ENCODE results near the gene RPS6KA1.

RPS6KA1 gene

DNA sequence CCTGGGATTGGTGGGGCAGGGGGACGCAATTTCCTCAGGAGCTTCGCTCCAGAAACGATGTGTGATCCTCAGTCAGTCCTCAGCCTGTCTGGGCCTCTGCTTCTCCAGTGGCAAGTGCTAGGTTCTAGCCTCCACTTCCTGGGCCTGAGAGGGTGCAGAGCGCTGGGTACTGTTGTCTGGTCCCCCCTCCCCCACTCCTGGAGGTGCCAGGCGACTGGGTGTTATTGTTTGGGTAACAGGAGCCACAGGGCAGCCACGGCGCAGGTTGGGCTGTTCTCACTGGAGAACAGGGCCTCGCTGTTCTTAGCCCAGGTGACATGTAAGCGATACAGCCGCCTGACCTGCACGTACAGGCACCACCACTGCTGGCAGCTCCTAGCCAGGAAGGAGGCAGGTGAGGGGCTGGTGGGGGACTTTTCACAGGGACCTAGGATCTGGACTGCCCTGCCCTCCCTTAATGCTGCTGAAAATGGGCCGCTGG is 2.1 kb downstream of the RPS6KA1 start:
- in situ Hi-C loops (cut with MboI; ENCODE audit: low sequenced_read_pairs): no loop called here

DNA sequence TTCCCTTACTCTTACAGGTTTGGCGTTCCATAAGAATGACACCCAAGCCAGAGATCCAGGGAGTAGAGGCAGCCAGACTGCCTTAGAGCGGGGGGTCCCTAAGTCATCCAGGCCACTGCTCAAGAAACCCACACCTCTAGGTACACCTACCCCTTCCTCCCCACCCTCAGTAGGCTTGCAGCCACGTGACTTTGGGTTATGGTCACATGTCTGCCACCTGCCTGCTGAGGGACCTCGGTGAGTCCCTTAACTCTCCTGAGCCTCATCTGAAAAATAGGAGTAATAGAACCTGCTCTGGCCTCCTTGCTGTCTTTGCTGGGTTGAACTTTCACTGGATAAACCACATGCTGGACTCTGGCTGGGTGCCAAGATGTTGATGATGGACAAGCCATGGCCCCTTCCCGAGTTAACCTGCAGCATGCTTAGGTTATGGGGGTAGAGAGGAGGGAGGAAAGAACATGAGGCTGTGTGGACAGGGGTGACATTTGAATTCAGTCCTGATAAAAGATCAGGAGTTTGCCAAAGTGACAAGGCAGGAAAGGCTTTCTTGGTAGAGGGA is 4.5 kb downstream of the RPS6KA1 start:
- in situ Hi-C loops (cut with MboI; ENCODE audit: low sequenced_read_pairs): no loop called here

DNA sequence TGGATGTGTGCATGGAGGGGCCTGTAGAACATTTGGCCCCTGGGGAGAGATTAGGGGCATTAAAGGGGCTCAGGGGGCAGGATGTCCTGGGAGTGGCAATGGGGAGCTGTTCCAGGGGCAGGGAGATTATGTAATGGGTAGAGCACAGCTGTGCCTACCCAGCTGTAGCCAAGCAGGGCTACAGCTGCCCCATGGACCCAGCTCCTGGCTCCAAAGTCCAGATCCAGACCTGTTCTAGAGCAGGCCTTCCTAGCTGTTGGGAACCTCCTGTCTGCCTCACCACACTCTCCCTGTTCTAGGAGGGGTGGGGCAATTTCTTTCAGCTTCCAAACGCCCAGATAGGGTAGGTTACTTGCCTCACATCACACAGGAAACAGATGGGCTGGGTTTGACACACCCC is 5.6 kb downstream of the RPS6KA1 start:
- in situ Hi-C loops (cut with MboI; ENCODE audit: low sequenced_read_pairs): no loop called here

DNA sequence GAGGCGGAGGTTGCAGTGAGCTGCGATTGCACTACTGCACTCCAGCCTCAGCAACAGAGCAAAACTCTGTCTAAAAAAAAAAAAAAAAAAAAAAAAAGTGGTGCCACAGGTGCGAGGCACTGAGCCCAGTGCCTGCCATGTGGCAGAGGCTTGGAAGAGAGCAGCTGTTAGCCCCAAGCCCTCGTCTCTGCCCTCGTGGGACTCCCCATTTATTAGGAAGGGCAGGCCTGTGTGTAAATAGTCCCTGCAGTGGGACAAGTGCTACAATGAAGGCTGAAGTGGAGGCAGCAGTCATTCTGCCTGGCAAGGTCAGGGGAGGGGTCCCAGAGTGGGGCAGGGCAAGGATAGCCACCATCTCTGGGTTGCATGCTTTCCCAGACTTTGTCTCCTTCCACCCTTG is 6.5 kb downstream of the RPS6KA1 start:
- in situ Hi-C loops (cut with MboI; ENCODE audit: low sequenced_read_pairs): no loop called here

DNA sequence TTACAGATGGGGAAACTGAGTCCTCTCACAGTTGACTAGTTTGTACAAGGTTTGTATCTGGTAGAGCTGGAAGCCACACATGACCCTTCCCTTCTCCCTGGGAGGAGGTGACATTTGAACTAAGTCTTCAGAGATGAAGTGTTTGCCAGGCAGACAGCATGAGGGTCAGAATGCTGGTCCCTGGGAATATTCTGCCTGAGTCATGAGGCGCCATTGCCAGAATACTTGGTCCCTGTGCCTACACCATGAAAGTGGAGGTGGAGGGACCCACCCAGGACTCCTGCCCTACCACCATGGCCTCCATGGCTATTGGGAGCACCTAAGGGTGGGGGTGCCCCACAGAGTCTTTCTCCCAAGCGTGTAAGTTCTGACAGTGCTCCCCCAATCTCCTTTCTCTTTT is 7.0 kb downstream of the RPS6KA1 start:
- in situ Hi-C loops (cut with MboI; ENCODE audit: low sequenced_read_pairs): no loop called here

DNA sequence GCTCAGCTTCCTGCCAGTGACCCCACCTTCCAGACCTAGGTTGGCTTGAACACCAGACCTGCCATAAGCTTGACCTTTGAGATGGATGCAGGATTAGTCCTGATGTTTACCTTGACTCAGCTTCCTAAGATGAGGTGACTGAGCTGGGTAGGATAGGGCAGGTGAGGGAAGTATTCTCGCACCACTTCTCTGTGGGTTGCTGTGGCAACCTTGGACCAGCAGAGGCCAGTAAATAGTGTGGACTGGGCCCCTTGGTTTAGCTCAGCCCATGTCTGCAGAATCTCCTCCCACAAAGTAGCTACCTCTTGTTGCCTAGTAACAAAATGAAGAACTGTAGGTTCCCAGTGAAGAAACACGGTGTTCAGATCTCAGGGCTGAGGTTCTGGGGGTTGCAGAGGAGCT is 8.4 kb downstream of the RPS6KA1 start:
- in situ Hi-C loops (cut with MboI; ENCODE audit: low sequenced_read_pairs): no loop called here

DNA sequence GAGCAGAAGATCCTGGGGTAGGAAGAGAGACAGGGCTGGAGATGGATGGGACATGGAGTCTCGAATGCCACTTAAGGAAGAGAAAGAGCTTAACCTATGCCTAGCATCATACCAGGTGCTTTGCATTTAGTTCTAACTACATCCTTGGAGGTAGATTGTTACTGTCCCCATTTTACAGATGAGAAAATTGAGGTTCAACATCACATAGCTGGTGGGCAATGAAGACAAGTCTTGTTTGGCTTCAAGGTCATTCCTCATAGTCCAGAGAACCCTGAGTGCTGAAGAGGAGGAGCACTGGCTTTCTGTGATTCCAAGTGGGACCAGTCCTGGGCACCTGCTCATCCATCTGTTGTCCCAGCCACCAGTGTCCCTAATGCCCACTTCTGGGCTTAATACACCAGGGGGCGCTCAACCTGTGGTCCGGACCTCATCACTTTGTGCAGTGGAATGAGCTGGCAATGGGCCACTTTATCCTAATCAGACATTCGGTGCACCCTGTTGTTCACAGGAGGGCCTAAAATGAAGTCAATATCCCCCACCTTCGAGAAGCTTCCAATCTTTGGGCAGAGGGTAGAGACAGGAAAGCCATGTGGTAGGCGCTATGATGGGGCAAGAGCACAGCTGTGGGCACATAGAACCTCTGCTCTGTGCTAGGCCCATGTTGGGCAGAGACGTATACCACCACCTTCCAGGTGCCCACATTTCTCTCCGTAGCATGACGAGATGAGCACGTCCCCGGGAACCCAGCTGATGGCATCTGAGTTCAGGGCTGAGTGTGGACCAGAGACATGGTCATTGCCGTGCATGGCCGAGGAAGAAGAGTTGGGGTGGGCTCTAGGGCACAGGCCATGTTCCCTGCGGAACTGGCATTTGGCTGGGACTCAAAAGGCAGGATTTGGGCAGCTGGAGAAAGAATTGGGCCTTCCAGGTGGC is 9.2 kb downstream of the RPS6KA1 start:
- in situ Hi-C loops (cut with MboI; ENCODE audit: low sequenced_read_pairs): no loop called here

DNA sequence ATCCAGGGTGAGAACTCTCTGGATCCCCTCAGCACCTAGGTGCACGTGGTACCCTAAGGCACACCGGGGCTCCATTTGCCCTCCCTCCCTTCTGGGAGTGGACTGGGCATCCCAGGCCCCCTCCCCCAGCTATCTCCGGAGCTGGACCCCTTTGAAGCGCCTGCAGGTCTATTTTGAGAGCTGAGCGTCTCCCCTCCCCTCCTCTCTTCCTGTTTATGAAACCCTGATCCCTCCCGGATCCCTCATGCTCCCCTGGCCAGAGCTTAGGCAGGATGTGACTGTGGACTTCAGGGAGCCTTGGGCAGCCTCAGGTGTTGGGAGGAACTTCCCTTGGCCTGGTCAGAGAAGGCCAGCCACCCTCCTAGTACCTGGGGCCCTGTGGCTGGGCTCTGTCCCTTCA is 10.2 kb downstream of the RPS6KA1 start:
- in situ Hi-C loops (cut with MboI; ENCODE audit: low sequenced_read_pairs): no loop called here

DNA sequence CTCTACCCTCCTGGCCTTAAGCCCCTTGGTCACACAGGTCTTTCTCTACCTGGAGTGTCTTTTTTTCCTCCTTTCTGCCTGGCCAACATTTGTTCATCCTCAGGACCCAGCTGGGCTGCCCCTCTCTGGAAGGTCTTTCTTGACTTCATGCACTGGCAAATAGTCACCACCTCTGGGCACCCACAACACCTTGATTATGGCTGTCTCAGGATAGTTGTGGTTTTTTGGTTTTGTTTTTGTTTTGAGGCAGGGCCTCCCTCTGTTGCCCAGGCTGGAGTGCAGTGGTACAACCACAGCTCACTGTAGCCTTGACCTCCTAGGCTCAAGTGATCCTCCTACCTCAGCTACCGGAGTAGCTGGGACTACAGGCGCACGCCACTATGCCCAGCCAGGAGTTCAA is 10.8 kb downstream of the RPS6KA1 start:
- in situ Hi-C loops (cut with MboI; ENCODE audit: low sequenced_read_pairs): no loop called here

DNA sequence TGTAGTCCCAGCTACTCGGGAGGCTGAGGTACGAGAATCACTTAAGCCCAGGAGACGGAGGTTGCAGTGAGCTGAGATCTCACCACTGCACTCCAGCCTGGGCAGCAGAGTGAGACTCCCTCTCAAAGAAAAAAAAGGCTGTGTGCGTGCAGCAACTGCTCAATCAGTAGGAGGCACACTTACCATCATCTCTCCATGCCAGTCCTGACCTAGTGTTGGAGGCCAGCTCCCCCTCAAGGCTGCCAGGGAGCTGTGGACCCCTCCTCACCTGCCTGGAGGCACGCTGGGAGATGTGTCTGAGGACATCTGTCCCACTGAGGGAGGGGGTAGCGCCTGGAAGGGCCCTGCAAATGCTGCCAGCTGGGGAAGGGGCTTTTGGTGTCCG is 11.9 kb downstream of the RPS6KA1 start:
- in situ Hi-C loops (cut with MboI; ENCODE audit: low sequenced_read_pairs): no loop called here

DNA sequence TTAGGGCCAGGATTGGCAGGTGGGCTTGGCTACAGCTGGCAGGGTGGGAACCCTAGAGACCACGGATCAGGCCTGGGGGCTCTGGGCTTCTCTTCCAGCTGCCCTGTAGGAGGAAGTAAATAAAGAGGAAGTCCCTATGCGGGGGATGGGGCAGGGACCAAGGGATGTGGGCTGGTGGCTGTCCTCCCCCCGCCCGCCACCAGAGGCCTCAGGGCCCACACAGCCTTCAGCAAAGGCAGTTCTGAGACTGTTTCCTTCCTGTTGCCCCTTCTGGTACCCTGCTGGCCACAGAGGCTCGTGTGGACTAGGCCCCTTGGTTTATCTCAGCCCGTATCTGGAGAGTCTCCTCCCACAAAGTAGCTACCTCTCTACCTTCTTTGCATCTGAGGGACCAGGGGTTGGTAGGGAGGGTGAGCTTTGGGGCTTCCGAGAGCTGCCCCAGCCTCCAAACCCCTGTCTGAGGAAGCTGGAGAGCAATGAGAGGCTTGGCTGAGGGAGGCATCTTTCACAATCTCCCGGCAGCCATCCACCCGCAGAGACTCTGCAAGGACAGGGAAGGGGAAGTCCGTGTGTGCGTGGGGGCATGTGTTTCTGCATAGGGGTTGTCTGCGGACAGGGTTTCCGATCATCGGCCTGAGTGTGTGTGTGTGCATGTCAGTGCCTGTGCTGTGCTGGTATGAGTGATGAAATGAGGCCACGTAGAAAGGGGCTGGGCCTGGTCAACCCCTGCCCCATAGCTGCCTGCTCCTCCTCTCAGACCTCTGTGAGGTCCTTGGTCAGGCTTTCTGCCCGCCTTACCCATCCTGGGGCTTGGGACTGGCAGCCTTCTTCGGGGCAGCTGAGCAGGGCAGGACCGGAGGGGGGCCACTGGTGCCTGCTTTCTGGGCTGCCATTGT is 12.5 kb downstream of the RPS6KA1 start:
- in situ Hi-C loops (cut with MboI; ENCODE audit: low sequenced_read_pairs): no loop called here

DNA sequence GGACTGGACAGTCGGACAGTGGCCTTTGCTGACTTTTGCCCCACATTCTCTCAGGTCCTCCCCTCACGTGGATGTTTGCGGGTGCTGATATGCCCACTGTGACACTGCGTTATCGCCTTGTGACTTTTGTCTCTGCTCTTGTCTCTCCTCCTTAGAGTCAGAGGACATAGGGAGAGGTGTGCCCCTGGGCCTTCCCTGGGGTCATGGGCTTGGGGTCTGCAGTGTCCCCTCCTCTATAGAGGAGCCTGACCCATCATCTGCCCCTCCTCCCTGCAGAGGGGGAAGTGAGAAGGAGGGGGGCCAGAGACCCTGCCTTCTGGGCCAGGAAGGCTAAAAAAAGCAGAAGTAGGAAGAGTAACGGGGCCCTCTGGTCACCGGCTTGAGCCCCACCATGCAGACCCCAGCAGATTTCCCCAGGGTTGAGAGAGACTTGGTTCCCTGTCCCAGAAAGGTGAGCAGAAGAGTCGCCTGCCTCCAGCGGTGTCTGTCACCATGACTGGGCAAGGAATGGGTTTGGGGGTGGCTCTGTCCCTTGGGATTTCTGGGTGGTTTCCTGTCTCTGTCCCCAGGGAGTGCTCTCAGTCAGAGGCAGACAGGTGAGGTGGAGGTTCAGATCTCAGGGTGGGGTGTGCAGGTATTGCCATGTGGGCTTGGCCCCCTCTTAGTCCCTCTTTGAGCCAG is 13.3 kb downstream of the RPS6KA1 start:
- in situ Hi-C loops (cut with MboI; ENCODE audit: low sequenced_read_pairs): no loop called here

DNA sequence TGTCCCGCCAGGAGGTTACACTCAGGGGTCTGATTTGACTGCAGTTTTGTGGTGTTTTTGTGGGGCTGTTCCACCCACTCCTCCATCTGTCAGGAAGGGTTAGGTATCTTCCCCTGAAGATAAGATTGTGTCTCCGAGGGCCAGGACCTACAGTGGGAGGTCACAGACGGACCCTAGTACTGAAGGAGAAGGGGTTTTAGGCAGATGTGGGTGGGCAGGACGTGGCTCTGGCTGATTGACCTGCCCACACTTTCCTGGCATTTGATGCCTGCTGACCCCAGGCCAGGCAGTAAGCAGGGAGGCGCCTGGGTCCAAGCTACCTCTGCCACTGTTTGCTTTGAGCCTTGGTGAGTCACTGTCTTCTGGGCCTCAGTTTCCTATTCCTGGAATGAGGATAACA is 13.9 kb downstream of the RPS6KA1 start:
- in situ Hi-C loops (cut with MboI; ENCODE audit: low sequenced_read_pairs): no loop called here

DNA sequence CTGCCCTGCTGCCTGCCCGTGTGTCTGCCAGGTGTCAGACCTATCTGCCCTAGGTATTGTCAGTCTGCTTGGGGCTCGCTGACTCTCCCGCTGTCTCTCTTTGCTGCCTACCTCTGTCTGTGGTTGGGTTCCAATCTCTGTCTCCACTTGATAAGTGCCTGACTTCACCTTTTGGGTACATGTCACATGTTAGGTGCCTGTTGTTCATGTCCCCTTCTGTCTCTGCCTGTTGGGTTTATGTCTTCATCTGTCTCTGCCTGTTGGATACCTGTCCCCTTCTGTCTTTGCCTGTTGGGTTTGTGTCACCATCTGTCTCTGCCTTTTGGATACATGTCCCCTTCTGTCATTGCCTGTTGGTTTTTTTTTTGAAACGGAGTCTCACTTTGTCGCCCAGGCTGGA is 14.6 kb downstream of the RPS6KA1 start:
- in situ Hi-C loops (cut with MboI; ENCODE audit: low sequenced_read_pairs): no loop called here

DNA sequence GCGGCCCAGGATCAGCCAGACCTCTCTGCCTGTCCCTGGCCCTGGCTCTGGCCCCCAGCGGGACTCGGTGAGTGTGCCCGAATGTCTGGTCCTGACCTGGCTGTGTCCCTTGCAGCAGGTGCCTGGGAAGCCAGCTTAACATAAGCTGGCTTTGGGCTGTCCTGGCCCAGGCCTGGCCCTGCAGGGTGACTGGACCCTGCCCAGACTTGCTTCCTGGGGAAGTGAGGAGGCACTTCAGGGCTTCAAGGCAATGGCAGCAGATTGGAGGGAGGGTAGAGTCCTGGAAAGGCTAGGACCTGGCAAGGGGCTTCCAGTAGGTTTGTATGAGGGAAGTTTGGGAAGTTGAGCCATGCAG is 16.4 kb downstream of the RPS6KA1 start:
- in situ Hi-C loops (cut with MboI; ENCODE audit: low sequenced_read_pairs): no loop called here

DNA sequence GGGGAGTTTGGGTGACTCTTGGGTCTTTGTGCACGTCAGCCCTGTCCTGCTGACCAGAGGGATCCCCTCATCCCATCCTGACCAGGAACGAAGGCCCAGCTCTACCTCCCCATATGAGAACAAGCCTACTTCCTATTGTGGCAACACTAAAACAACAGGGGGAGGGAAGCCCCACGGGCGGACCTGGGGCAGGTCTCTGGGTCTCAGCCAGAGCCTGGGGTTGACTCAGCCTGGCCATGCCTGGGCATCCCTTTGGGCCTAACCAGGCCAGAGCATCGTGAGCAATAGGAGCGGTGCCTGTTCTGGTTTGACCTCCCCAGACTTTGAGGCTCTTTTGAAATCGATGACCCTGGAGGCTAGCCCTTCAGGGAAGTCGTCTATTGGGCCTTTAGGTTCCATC is 16.8 kb downstream of the RPS6KA1 start:
- in situ Hi-C loops (cut with MboI; ENCODE audit: low sequenced_read_pairs): no loop called here

DNA sequence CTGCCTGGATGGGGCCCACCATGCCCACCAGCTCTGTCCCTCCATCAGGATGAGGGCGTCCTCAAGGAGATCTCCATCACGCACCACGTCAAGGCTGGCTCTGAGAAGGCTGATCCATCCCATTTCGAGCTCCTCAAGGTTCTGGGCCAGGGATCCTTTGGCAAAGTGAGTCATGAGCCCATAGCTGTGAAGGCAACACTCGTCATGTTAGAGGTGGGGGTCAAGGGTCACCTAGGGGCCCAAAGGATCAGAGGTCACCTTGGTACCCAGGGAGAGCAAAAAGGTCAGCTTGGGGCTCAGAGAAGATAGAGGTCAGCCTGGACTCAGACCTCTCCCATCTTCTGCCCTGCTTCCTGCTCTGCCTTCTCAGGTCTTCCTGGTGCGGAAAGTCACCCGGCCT is 17.3 kb downstream of the RPS6KA1 start:
- in situ Hi-C loops (cut with MboI; ENCODE audit: low sequenced_read_pairs): no loop called here

DNA sequence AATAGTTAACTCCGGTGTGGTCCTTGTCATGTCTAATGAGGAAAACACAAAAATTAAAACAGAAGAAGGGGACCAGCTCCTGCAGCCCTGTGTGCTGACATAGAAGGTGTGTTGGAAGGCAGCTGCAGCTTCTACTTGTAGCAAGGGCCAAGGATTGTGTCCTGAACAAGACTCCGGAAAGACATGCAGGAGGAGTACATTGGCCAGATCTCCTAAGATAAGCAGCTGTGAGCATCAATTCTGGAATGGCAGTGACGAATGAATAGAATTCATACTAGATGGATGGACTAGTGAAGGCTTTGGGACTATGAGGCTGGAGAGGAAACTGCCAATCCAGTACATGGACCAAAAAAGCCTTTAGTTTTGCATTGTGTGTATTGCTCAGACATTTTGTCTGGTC is 19.3 kb downstream of the RPS6KA1 start:
- in situ Hi-C loops (cut with MboI; ENCODE audit: low sequenced_read_pairs): no loop called here

DNA sequence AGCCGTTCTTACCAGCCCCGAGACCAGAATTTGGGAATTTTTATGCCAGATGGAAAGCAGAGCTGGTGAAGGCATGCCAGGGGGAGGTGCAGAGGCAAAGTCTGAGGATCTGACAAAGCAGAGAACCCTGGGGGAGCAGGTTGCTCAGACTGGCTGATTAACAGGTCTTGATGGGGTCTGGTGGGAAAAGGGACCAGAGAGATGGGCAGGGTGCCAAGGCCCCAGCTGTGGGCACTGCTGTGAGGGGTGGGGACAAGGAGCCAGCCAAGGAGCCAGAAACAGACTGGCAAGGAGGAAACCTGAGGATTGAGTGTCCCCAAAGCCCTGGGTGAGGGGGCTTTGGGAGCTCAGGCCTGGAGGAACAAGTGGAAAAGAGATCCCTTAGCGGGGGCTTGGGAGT is 21.4 kb downstream of the RPS6KA1 start:
- in situ Hi-C loops (cut with MboI; ENCODE audit: low sequenced_read_pairs): no loop called here

DNA sequence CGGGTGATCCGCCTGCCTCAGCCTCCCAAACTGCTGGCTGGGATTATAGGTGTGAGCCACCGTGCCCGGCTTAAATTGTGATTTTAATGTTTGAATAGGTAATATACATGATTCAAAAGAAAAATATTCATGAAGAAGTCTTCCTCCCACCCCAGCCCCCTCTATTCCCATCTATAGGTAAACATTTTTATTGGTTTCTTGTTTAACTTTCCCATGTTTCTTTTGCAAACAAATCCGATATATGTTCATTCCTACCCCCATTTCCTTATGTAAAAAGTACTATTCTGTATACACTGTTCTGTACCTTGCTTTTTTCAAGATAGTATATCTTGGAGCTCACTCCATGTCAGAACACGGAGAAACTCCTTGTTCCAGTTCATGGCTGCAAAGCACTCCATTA is 23.2 kb downstream of the RPS6KA1 start:
- in situ Hi-C loops (cut with MboI; ENCODE audit: low sequenced_read_pairs): no loop called here
